GM12872 (cell line): ENCODE data around the gene C10orf90.

Experiments
- TF ChIP-seq, protein P1 (sequence below): IDR thresholded peaks from 3 replicates; pipeline ENCODE4 v1.5.1; 2011; ENCODE audit warnings: low read depth, mild to moderate bottlenecking, low read length, moderate library complexity; ENCODE audit not compliant: insufficient read depth

Gene C10orf90

DNA sequence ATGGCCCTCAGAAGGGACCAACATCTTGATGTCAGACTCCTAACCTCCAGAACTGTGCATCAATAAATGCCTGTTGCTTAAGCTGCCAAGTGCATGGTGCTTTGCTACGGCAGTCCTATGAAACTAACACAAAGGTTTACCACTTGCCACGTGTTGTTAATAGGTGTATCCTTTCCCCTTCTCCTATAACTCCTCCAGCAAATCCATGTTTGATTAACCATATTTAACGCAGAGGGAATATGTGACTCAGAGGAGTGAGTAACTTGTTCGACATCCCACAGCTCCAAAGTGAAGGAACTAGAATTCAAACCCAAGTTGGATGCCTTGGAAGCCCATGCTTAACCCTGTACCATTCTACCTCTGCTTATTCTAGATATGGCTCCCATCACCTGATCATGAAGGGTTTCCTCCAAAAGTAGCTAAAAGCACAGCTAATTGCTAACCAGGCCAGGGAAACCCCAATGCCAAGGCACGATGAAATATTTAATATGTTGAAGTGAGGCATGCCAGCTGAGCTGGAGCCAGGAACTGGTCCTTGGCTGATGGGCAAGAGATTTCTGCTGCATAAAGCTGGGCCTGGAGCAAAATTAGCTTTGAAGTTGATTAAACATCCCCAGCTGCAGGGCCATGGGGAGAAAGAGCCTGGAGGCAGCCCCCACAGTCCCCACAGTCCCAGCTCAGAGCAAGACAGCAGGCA is 131.9 kb downstream of the C10orf90 start:
- TF ChIP-seq, protein P1, sequence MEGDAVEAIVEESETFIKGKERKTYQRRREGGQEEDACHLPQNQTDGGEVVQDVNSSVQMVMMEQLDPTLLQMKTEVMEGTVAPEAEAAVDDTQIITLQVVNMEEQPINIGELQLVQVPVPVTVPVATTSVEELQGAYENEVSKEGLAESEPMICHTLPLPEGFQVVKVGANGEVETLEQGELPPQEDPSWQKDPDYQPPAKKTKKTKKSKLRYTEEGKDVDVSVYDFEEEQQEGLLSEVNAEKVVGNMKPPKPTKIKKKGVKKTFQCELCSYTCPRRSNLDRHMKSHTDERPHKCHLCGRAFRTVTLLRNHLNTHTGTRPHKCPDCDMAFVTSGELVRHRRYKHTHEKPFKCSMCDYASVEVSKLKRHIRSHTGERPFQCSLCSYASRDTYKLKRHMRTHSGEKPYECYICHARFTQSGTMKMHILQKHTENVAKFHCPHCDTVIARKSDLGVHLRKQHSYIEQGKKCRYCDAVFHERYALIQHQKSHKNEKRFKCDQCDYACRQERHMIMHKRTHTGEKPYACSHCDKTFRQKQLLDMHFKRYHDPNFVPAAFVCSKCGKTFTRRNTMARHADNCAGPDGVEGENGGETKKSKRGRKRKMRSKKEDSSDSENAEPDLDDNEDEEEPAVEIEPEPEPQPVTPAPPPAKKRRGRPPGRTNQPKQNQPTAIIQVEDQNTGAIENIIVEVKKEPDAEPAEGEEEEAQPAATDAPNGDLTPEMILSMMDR, result no peak

DNA sequence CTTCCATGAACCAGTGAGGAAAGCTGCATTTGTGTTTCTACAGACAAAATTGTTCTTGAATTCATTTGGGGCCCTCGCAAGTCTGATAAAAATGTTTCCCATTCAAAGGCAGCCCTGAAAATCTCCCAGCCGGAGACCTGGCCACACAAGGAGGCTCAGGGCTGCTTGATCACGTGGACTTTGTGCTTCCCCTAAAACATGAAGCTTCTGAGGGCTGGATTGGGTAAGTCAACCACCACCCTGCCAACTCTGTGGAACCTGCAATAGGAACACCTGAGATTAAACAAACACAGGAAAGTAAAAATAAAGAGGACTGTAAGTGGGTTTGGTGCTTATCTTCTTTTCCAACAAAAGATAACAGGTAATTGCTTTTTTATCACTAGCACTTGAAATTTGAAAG is 133.8 kb downstream of the C10orf90 start:
- TF ChIP-seq, protein P1, result no peak

DNA sequence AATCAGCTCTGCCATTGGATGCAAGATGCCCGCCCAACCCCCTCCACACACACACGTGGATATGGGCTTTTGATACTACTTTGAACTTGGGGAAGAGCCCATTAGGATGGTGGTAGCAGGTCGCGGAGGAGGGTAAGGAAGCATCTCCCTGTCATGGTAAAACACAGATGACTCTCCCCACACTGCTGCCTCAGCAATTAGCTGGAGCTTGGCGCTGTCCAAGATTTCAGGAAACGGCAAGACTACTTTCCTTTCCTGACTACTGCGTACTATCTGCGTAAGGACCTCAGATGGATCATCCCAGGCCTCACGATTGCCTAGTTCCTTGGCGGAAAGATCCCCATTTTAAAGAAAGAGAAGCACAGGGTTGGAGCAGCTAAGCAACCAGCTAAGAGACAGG is 134.3 kb downstream of the C10orf90 start:
- TF ChIP-seq, protein P1, result no peak

DNA sequence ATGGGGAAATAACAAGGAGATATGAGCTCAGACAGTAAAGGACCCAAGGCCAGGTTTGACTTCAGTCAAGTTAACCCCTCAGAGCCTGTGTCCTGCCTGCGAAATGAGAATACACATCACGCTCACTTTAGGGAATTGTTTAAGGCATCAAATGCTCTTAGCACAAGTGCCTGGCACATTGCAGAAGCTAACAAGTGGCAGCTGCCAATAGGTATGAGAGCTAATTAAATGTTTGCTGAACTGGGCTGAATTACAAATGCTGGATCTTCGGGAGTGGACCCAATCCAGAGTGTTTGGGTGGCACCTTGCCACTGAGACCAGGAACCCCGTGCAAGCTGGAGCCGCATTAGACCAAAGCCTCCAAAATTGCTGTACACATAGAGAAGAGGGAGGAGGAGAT is 136.8 kb downstream of the C10orf90 start:
- TF ChIP-seq, protein P1, result no peak

DNA sequence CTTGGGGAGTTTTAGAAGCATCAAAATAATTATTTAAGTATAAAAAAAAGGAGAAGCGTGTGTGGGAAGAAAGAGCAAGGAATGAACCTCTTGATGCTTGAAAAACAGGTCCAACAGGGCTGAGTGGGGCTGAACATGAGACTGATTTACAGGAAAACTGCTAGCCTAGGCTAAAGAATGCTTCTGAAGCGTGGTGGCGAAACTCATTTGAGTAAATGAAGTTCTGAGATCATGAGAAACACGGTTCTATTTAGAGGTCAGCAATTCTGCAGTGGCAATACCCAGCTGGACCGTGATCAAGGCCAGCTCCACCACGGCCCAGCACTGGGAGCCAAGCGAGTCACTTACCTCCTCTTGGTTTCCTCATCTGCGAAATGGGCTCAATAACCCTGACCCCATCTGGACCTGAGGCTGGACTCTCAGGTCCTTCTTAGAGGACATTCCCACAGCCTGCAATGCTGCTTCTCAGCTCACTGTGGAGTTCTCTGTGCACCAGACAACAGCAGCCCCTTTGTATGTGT is 142.1 kb downstream of the C10orf90 start:
- TF ChIP-seq, protein P1, result no peak

DNA sequence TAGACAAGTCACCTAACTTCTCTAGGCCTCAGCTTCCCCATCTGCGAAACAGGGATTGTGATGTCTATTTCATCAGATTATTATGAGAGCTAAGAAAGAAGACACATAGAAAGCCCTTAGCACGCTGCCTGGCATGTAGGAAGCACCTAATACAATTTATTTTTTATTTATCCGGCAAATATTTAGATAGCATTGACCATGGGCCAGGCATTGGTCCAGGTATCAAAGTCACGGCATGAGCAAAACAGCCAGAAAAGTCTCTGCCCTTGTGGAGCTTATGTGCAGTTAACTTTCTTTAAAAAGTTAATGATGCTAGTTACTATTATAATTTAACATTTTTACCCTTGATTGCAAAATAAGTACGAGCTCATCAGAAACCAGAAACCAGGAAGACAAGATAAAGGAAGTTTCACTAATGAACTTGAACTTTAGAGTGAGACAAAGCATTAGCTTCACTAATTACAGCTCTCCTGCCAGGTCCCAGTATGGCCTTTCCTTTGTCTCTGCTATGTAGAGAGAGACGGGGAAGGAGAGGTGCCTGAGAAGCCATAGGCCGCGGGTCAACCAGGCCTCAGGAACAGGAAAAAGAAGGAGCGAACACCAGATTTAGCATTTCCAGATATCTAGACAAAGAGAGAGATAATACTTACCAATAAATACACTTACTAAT is 142.7 kb downstream of the C10orf90 start:
- TF ChIP-seq, protein P1, result no peak

DNA sequence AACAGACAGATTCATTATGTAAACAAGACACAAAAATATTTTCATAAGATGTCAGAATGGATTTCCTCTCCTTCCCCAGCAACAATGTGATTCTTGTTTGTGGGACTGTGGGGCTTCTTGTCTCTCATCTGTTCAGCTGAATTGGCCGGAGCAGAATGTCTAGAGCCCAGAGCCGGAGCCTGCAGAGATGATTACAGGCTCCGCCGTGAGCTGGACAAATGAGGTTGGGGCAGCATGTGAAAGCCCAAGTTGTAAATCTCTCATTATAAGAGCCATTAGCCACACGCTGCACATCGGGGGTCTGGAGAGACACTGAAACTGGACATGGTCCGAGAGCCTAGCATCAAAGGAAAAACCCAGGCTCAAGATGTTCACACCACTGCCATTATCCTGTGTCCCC is 145.2 kb downstream of the C10orf90 start:
- TF ChIP-seq, protein P1, result no peak
